Measurements from ENCODE around the gene CAMK1D. TPM values are rescaled to one million over a fixed set of nuclear protein-coding genes. Genes with fewer than 3 reads are reported as not detected.
"Not testable (repeated sequence)": the region's sequence is repeated elsewhere in the genome, so short reads cannot be mapped to it uniquely, and the experiment has no call there.

CAMK1D gene
- total RNA-seq, 4 donors from 2014 or later = 13.5 to 21.4 (median 15.7) TPM

- 90 to 94% methylated on average over 2 to 11 of the region's 11 CpGs for WGBS, 2 donors (ENCODE audit: low coverage in 1 of 2)
- in situ Hi-C loops (cut with MboI; ENCODE audit: low pct_ligation_motif_present in 1 of 4, low pct_unique_long_range_greater_than_20kb in 1 of 4, low sequenced_read_pairs in 3 of 4) (loop anchor here in 2 of 4 donors (5.0 to 10.0 kb wide), 2 partner anchors 448 to 450 kb away; no protein-coding TSS in a partner anchor), intact Hi-C loops (cut with DNase I; ENCODE audit: low total_unique reads) (no loop called here)
Measured at GRCh38 chr10:12712293-12712983, 363.1 kb downstream of the CAMK1D start.

GRCh38 chr10:12712984-12713316 is 363.6 kb downstream of the CAMK1D start:
- in situ Hi-C loops (cut with MboI; ENCODE audit: low pct_ligation_motif_present in 1 of 4, low pct_unique_long_range_greater_than_20kb in 1 of 4, low sequenced_read_pairs in 3 of 4) = loop anchor here in 2 of 4 donors (5.0 to 10.0 kb wide), 2 partner anchors 448 to 451 kb away; no protein-coding TSS in a partner anchor
- H3K36me3 ChIP-seq; H3K27me3 ChIP-seq; DNase-seq; intact Hi-C loops (cut with DNase I; ENCODE audit: low total_unique reads); H3K9me3 ChIP-seq; H3K4me3 ChIP-seq; H3K27ac ChIP-seq: not testable (repeated sequence)
- H3K4me1 ChIP-seq = peaks cover 16 to 33% (median 23%) of the 10 kb centered on the region in 4 donors
- WGBS, 2 donors (ENCODE audit: low coverage in 1 of 2) = 94 to 97% methylated on average over 6 of the region's 6 CpGs

More at GRCh38 chr10:12712293-12712983, 363.1 kb downstream of the CAMK1D start:
- H3K9me3 ChIP-seq = no peaks in the 10 kb centered on the region
- H3K4me1 ChIP-seq = peaks cover 21 to 38% (median 29%) of the 10 kb centered on the region in 4 donors
- no peak for TF ChIP-seq POLR2A (IDR thresholded peaks at IDR 0.05)
- no peak for TF ChIP-seq CTCF (IDR thresholded peaks at IDR 0.05)
- TF ChIP-seq EP300 (IDR thresholded peaks at IDR 0.05; ENCODE audit: low read depth) = no peak
- no peak for TF ChIP-seq POLR2AphosphoS5 (IDR thresholded peaks at IDR 0.05)
- no peak for DNase-seq
- H3K27ac ChIP-seq = no peak overlapping the region
- no peak overlapping the region for H3K4me3 ChIP-seq
- H3K36me3 ChIP-seq = no peaks in the 10 kb centered on the region
- H3K27me3 ChIP-seq = no peaks in the 10 kb centered on the region

- no peaks in the 10 kb centered on the region for H3K27me3 ChIP-seq
- H3K4me3 ChIP-seq = no peak overlapping the region
- H3K27ac ChIP-seq = no peak overlapping the region
- no peaks in the 10 kb centered on the region for H3K36me3 ChIP-seq
- no peak for DNase-seq
- TF ChIP-seq POLR2A (IDR thresholded peaks at IDR 0.05) (no peak), CTCF (IDR thresholded peaks at IDR 0.05) (no peak), EP300 (IDR thresholded peaks at IDR 0.05; ENCODE audit: low read depth) (no peak), POLR2AphosphoS5 (IDR thresholded peaks at IDR 0.05) (no peak)
- intact Hi-C loops (cut with DNase I; ENCODE audit: low total_unique reads) (no loop called here), in situ Hi-C loops (cut with MboI; ENCODE audit: low pct_ligation_motif_present in 1 of 4, low pct_unique_long_range_greater_than_20kb in 1 of 4, low sequenced_read_pairs in 3 of 4) (loop anchor here in 1 of 4 donors (10.0 kb wide), 1 partner anchor 451 kb away; no protein-coding TSS in a partner anchor)
- peaks cover 7 to 24% (median 13%) of the 10 kb centered on the region in 4 donors for H3K4me1 ChIP-seq
- 84 to 100% methylated on average over 5 to 9 of the region's 9 CpGs for whole genome bisulfite sequencing, 2 donors (ENCODE audit: low coverage in 1 of 2)
- H3K9me3 ChIP-seq = no peaks in the 10 kb centered on the region
Measured at GRCh38 chr10:12716042-12716441, 366.7 kb downstream of the CAMK1D start.

- H3K4me3 ChIP-seq = no peak overlapping the region
- H3K36me3 ChIP-seq = no peaks in the 10 kb centered on the region
- DNase-seq = no peak
- in situ Hi-C loops (cut with MboI; ENCODE audit: low pct_ligation_motif_present in 1 of 4, low pct_unique_long_range_greater_than_20kb in 1 of 4, low sequenced_read_pairs in 3 of 4) (loop anchor here in 1 of 4 donors (10.0 kb wide), 1 partner anchor 453 kb away; no protein-coding TSS in a partner anchor), intact Hi-C loops (cut with DNase I; ENCODE audit: low total_unique reads) (no loop called here)
- no peaks in the 10 kb centered on the region for H3K9me3 ChIP-seq
- no peak overlapping the region for H3K27ac ChIP-seq
- H3K27me3 ChIP-seq = no peaks in the 10 kb centered on the region
- peaks cover 7 to 22% (median 14%) of the 10 kb centered on the region in 4 donors for H3K4me1 ChIP-seq
- 81 to 86% methylated on average over 12 of the region's 12 CpGs for WGBS, 2 donors (ENCODE audit: low coverage in 1 of 2)
- TF ChIP-seq EP300 (IDR thresholded peaks at IDR 0.05; ENCODE audit: low read depth) (no peak), CTCF (IDR thresholded peaks at IDR 0.05) (peak in 1 of 5 experiments; percentile 38)
Measured at GRCh38 chr10:12717981-12718707, 368.8 kb downstream of the CAMK1D start.
